ENCODE results near the gene HCRTR2.

The HCRTR2 gene

GRCh38 chr6:55174211-55175026 is at the start of gene HCRTR2:
Gene HCRTR2, plus strand, starts transcription at chr6:55174515. Its CDS starts 73 bp downstream, at chr6:55174588.
- H3K4me3 ChIP-seq (ENCODE audit: low read depth, low read length) = no peak within 1 kb of the TSS
- TF ChIP-seq CTCF (IDR thresholded peaks at IDR 0.05; ENCODE audit: low read depth, low read length) = no peak

- TF ChIP-seq CTCF (IDR thresholded peaks at IDR 0.05; ENCODE audit: low read depth, low read length) = no peak
- H3K4me3 ChIP-seq (ENCODE audit: low read depth, low read length) = no peak overlapping the region
Measured at GRCh38 chr6:55130806-55131324, 43.5 kb upstream of the HCRTR2 start.

DNA sequence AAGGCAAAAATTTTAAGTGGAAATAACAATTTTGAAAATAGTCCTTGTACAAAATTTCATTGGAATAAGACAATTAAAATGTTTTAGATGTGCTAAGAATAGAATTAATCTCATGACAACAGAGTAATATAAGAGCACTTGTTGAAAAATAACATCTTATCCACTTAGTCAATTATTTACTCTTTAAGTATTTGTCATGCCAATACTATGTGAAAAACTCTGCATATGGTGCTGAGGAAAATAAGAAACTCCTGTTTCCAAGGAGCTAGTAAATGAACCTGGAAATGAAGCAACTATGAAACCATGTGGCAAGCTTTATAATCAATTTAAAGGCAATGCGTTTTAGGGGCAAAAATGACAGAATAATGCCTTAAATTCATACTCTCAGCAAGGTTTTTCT is 42.7 kb upstream of the HCRTR2 start:
- TF ChIP-seq CTCF (IDR thresholded peaks at IDR 0.05; ENCODE audit: low read depth, low read length) = no peak
- no peak overlapping the region for H3K4me3 ChIP-seq (ENCODE audit: low read depth, low read length)

- no peak for TF ChIP-seq CTCF (IDR thresholded peaks at IDR 0.05; ENCODE audit: low read depth, low read length)
- no peak overlapping the region for H3K4me3 ChIP-seq (ENCODE audit: low read depth, low read length)
Measured at GRCh38 chr6:55136916-55137315, 37.4 kb upstream of the HCRTR2 start.

- TF ChIP-seq CTCF (IDR thresholded peaks at IDR 0.05; ENCODE audit: low read depth, low read length) = no peak
- H3K4me3 ChIP-seq (ENCODE audit: low read depth, low read length) = no peak overlapping the region
Measured at GRCh38 chr6:55137929-55138693, 36.2 kb upstream of the HCRTR2 start.

DNA sequence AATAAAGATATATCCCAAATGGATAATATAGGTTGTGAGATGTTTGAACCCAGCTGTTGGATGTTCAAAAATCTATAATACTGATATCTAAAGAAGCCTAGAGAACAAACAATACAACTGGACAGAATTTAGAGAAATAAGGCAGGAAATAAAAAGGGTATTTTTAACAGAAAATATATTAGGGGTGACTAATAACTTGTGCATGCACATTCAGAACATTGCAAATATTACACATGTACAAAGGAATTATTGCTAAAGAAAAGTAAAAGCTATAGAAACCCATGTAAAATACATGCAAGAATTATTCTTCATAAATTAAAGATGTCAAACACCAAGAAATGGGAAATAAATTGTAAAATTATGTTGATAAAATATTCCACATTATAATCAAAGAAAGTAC is 32.7 kb upstream of the HCRTR2 start:
- no peak overlapping the region for H3K4me3 ChIP-seq (ENCODE audit: low read depth, low read length)
- no peak for TF ChIP-seq CTCF (IDR thresholded peaks at IDR 0.05; ENCODE audit: low read depth, low read length)

DNA sequence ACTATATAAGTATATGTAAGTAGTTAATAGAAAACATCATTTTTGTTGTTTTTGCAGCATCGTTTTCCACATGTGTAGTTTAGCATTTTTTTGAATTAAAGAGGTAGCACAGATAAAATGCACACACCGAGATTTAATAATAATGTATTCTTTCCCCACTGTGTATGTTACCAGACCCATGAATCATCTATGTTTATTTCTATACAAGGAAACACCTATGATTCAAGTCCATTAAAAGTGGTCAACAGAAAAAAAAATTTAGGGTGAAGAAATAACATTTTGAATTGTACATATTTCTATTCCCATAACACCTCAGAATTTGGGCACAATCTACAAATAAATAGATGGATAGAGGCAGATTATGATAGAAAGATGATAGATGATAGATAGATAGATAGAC is 31.7 kb upstream of the HCRTR2 start:
- H3K4me3 ChIP-seq (ENCODE audit: low read depth, low read length) = no peak overlapping the region
- no peak for TF ChIP-seq CTCF (IDR thresholded peaks at IDR 0.05; ENCODE audit: low read depth, low read length)

Data from WI38 (cell line).